HepG2 (cell line): ENCODE results near the gene MARK2. TPM values are rescaled to one million over a fixed set of nuclear protein-coding genes. Genes with fewer than 3 reads are reported as not detected.
A peak's percentile ranks its signal among the peaks of the same experiment; 100 is the strongest.

Experiments
- HBP1 ChIP-seq: IDR thresholded peaks from 2 replicates; pipeline ENCODE4 v1.6.1; 2016; ENCODE audit warnings: low read depth, control low read depth
- HOXA9 ChIP-seq: sonication (generic); formaldehyde crosslinking; IDR thresholded peaks from 2 replicates; pipeline ENCODE4 v1.8.1; 2022; ENCODE audit warnings: missing genetic modification reagents, mild to moderate bottlenecking, moderate library complexity, borderline replicate concordance
- KAT2B ChIP-seq: fragments of 150-350 bp; IDR thresholded peaks from 2 replicates; pipeline ENCODE4 v1.6.1; 2014; ENCODE audit warnings: low read depth, low read length, borderline replicate concordance
- RARA ChIP-seq: IDR thresholded peaks from 2 replicates; pipeline ENCODE4 v1.6.1; 2016; ENCODE audit warnings: missing genetic modification reagents, missing compliant biosample characterization
- SAP130 ChIP-seq: IDR thresholded peaks from 2 replicates; pipeline ENCODE4 v1.6.1; 2016; ENCODE audit warnings: low read depth
- SETDB1 ChIP-seq: sonication (generic); formaldehyde crosslinking; IDR thresholded peaks from 2 replicates; pipeline ENCODE4 v1.5.1; 2020; ENCODE audit warnings: missing genetic modification reagents, mild to moderate bottlenecking, borderline replicate concordance
- TEAD3 ChIP-seq: optimal IDR thresholded peaks from 2 replicates; pipeline ENCODE3; 2016; ENCODE audit warnings: borderline replicate concordance
- ZBTB33 ChIP-seq: sonication (generic); formaldehyde crosslinking; IDR thresholded peaks from 2 replicates; pipeline ENCODE4 v1.4.0; 2020; ENCODE audit warnings: missing genetic modification reagents
- ZIK1 ChIP-seq: sonication (generic); formaldehyde crosslinking; IDR thresholded peaks from 2 replicates; pipeline ENCODE4 v1.5.0; 2020; ENCODE audit warnings: mild to moderate bottlenecking, low read depth, missing genetic modification reagents, borderline replicate concordance
- ZNF274 ChIP-seq: sonication (generic); formaldehyde crosslinking; IDR thresholded peaks from 2 replicates; pipeline ENCODE4 v1.5.1; 2020; ENCODE audit warnings: mild to moderate bottlenecking, missing genetic modification reagents
- ZNF350 ChIP-seq: sonication (generic); formaldehyde crosslinking; IDR thresholded peaks from 2 replicates; pipeline ENCODE4 v1.4.0; 2020; ENCODE audit warnings: mild to moderate bottlenecking, low read depth, missing genetic modification reagents, borderline replicate concordance
- ZNF891 ChIP-seq: sonication (generic); formaldehyde crosslinking; IDR thresholded peaks from 2 replicates; pipeline ENCODE4 v1.5.0; 2020; ENCODE audit warnings: mild to moderate bottlenecking, missing genetic modification reagents
- polyA plus RNA-seq, 8 experiments: library from polyadenylated mRNA; depleted of rRNA in 3 of 8; stranded (reverse) in 7 of 8; unstranded in 1 of 8; fragments of >200 nt; fragmentation: Illumina TruSeq in 4 of 8; extraction: Trizol in 4 of 8; gene quantifications; 2 replicates each; pipeline versions ENCODE4 v1.2.1 to v1.2.3, GENCODE V29; 2011 to 2016; ENCODE audit warnings: low read depth in 4 of 8, missing spikeins in 1 of 8, mixed read lengths in 1 of 8; ENCODE audit not compliant: insufficient read depth in 1 of 8
- total RNA-seq, 5 experiments: library from RNA; depleted of rRNA; stranded (reverse); fragments of >200 nt; fragmentation: Illumina TruSeq; extraction: Trizol; gene quantifications; 2 replicates each; pipeline ENCODE4 v1.2.3, GENCODE V29; 2016; ENCODE audit warnings: low read depth in 1 of 5
- TF ChIP-seq, protein P1 (sequence below): sonication (generic); formaldehyde crosslinking; IDR thresholded peaks from 2 replicates; pipeline ENCODE4 v1.5.0; 2020; ENCODE audit warnings: mild to moderate bottlenecking, missing genetic modification reagents
- TF ChIP-seq, protein P2 (sequence below): sonication (generic); formaldehyde crosslinking; IDR thresholded peaks from 2 replicates; pipeline ENCODE4 v1.9.0; 2022; ENCODE audit warnings: missing genetic modification reagents, mild to moderate bottlenecking, borderline replicate concordance
- TF ChIP-seq, protein P3 (sequence below): sonication (generic); formaldehyde crosslinking; IDR thresholded peaks from 2 replicates; pipeline ENCODE4 v1.5.0; 2020; ENCODE audit warnings: mild to moderate bottlenecking, missing genetic modification reagents, moderate library complexity

The MARK2 gene
- total and polyA plus RNA-seq, 2 of the 13 experiments (the other 11 are each of a cell fraction or from before 2014, with no cell fraction given), result 13.5 to 13.9 TPM

- TF ChIP-seq RARA (no peak), HOXA9 (CRISPR knock-in tag) (no peak), KAT2B (no peak), SAP130 (peak; percentile 22; the same call in 1 of the 2 replicates), ZNF274 (CRISPR knock-in tag) (no peak), ZNF350 (CRISPR knock-in tag) (0 out of 2 replicates have a peak, but pooled peaks have one; percentile 19), HBP1 (CRISPR knock-in tag) (no peak), ZIK1 (0 out of 2 replicates have a peak, but pooled peaks have one; percentile 42), ZNF891 (no peak), TEAD3 (CRISPR knock-in tag) (peak; percentile 77), ZBTB33 (CRISPR knock-in tag) (peak; percentile 88), SETDB1 (CRISPR knock-in tag) (no peak)
- TF ChIP-seq, protein P1, sequence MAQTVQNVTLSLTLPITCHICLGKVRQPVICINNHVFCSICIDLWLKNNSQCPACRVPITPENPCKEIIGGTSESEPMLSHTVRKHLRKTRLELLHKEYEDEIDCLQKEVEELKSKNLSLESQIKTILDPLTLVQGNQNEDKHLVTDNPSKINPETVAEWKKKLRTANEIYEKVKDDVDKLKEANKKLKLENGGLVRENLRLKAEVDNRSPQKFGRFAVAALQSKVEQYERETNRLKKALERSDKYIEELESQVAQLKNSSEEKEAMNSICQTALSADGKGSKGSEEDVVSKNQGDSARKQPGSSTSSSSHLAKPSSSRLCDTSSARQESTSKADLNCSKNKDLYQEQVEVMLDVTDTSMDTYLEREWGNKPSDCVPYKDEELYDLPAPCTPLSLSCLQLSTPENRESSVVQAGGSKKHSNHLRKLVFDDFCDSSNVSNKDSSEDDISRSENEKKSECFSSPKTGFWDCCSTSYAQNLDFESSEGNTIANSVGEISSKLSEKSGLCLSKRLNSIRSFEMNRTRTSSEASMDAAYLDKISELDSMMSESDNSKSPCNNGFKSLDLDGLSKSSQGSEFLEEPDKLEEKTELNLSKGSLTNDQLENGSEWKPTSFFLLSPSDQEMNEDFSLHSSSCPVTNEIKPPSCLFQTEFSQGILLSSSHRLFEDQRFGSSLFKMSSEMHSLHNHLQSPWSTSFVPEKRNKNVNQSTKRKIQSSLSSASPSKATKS (CRISPR knock-in tag), result no peak
- TF ChIP-seq, protein P2, sequence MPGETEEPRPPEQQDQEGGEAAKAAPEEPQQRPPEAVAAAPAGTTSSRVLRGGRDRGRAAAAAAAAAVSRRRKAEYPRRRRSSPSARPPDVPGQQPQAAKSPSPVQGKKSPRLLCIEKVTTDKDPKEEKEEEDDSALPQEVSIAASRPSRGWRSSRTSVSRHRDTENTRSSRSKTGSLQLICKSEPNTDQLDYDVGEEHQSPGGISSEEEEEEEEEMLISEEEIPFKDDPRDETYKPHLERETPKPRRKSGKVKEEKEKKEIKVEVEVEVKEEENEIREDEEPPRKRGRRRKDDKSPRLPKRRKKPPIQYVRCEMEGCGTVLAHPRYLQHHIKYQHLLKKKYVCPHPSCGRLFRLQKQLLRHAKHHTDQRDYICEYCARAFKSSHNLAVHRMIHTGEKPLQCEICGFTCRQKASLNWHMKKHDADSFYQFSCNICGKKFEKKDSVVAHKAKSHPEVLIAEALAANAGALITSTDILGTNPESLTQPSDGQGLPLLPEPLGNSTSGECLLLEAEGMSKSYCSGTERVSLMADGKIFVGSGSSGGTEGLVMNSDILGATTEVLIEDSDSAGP (CRISPR knock-in tag), result peak; percentile 85
- TF ChIP-seq, protein P3, sequence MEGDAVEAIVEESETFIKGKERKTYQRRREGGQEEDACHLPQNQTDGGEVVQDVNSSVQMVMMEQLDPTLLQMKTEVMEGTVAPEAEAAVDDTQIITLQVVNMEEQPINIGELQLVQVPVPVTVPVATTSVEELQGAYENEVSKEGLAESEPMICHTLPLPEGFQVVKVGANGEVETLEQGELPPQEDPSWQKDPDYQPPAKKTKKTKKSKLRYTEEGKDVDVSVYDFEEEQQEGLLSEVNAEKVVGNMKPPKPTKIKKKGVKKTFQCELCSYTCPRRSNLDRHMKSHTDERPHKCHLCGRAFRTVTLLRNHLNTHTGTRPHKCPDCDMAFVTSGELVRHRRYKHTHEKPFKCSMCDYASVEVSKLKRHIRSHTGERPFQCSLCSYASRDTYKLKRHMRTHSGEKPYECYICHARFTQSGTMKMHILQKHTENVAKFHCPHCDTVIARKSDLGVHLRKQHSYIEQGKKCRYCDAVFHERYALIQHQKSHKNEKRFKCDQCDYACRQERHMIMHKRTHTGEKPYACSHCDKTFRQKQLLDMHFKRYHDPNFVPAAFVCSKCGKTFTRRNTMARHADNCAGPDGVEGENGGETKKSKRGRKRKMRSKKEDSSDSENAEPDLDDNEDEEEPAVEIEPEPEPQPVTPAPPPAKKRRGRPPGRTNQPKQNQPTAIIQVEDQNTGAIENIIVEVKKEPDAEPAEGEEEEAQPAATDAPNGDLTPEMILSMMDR (CRISPR knock-in tag), result peak; percentile 84
Observed at GRCh38 chr11:63945477-63946163, 106.7 kb downstream of the MARK2 start (continued).
